ENCODE measurements around the gene EMID1.

GRCh38 chr22:29171721-29172120 lies 34.0 kb upstream of the EMID1 start:
- TF ChIP-seq GATA2 (IDR thresholded peaks at IDR 0.05; ENCODE audit: low read depth, low read length) (no peak), GATA3 (IDR thresholded peaks at IDR 0.05; ENCODE audit: low read depth, low read length) (no peak)

Measured in SH-SY5Y (cell line).